HG03175 (cell line): ENCODE measurements around the gene HS3ST3A1.

Experiments used
- ATAC-seq: cut with Tn5 transposase; IDR thresholded peaks from one replicate; pipeline ENCODE4 v1.9.1; 2021; ENCODE audit warnings: mild to moderate bottlenecking, moderate library complexity; ENCODE audit not compliant: unreplicated experiment

Gene HS3ST3A1

GRCh38 chr17:13601776-13602551 is at the start of gene HS3ST3A1:
Gene HS3ST3A1, minus strand, starts transcription at chr17:13601929. Its CDS starts 800 bp downstream, at chr17:13601129.
- ATAC-seq = no peak

- ATAC-seq = no peak
These were observed 48.5 kb upstream of the HS3ST3A1 start for GRCh38 chr17:13650096-13650675.

- ATAC-seq = no peak
These were observed 45.9 kb upstream of the HS3ST3A1 start for GRCh38 chr17:13647543-13648021.

GRCh38 chr17:13646969-13647542 is 45.3 kb upstream of the HS3ST3A1 start:
- ATAC-seq = no peak

- ATAC-seq = no peak
These were observed 44.7 kb upstream of the HS3ST3A1 start for GRCh38 chr17:13646411-13646810.

- no peak for ATAC-seq
These were observed 41.5 kb upstream of the HS3ST3A1 start for GRCh38 chr17:13643180-13643579.

- ATAC-seq = no peak
These were observed 40.5 kb upstream of the HS3ST3A1 start for GRCh38 chr17:13642188-13642587.

GRCh38 chr17:13640551-13640950 is 38.8 kb upstream of the HS3ST3A1 start:
- ATAC-seq = no peak

- no peak for ATAC-seq
These were observed 37.2 kb upstream of the HS3ST3A1 start for GRCh38 chr17:13638855-13639458.

GRCh38 chr17:13636951-13637350 is 35.2 kb upstream of the HS3ST3A1 start:
- no peak for ATAC-seq

- no peak for ATAC-seq
These were observed 34.2 kb upstream of the HS3ST3A1 start for GRCh38 chr17:13635951-13636350.

GRCh38 chr17:13634021-13634420 is 32.3 kb upstream of the HS3ST3A1 start:
- ATAC-seq = no peak

- ATAC-seq = no peak
These were observed 29.8 kb upstream of the HS3ST3A1 start for GRCh38 chr17:13631529-13631928.

- no peak for ATAC-seq
These were observed 25.0 kb upstream of the HS3ST3A1 start for GRCh38 chr17:13626703-13627102.

GRCh38 chr17:13619462-13619861 is 17.7 kb upstream of the HS3ST3A1 start:
- ATAC-seq = no peak

GRCh38 chr17:13616031-13616430 is 14.3 kb upstream of the HS3ST3A1 start:
- ATAC-seq = no peak

- no peak for ATAC-seq
These were observed 8.2 kb upstream of the HS3ST3A1 start for GRCh38 chr17:13609941-13610340.

- ATAC-seq = no peak
These were observed 380 bp downstream of the HS3ST3A1 start for GRCh38 chr17:13601322-13601775.

GRCh38 chr17:13600475-13601321 is 1.0 kb downstream of the HS3ST3A1 start:
- ATAC-seq = no peak

- ATAC-seq = no peak
These were observed 1.9 kb downstream of the HS3ST3A1 start for GRCh38 chr17:13599864-13600263.

- ATAC-seq = no peak
These were observed 2.6 kb downstream of the HS3ST3A1 start for GRCh38 chr17:13599168-13599577.
